Kidney (tissue), 14 donors: ENCODE measurements around the gene B3GAT1. TPM values are rescaled to one million over a fixed set of nuclear protein-coding genes. Genes with fewer than 3 reads are reported as not detected.
A peak's percentile ranks its signal among the peaks of the same experiment; 100 is the strongest.

Experiments used
- DNase-seq, 5 donors: peaks; one replicate each; pipeline ENCODE4 v3.0.0-alpha.2; 2013 to 2020
- FAIRE-seq: peaks from 2 replicates; lab custom pipeline; 2012; peaks lifted over from hg19 to GRCh38; lab: Jason Lieb, UNC
- H3K27ac ChIP-seq, 2 donors: one replicate each; pipeline ENCODE4 v1.7.0; 2013; ENCODE audit warnings: low read depth in 2 of 2, low read length in 2 of 2, inconsistent platforms in 1 of 2
- H3K27me3 ChIP-seq: one replicate; pipeline ENCODE4 v1.7.1; 2013; ENCODE audit warnings: low read length, inconsistent platforms; ENCODE audit not compliant: control insufficient read depth, insufficient read depth
- H3K36me3 ChIP-seq, 3 donors: one replicate each; pipeline versions ENCODE4 v1.7.0 to v1.7.1; 2013; ENCODE audit warnings: low read length in 3 of 3, control low read depth in 1 of 3, inconsistent platforms in 1 of 3; ENCODE audit not compliant: insufficient read depth in 3 of 3, control insufficient read depth in 2 of 3
- H3K4me1 ChIP-seq, 3 donors: one replicate each; pipeline versions ENCODE4 v1.7.0 to v1.7.1; 2013; ENCODE audit warnings: low read length in 3 of 3, inconsistent platforms in 1 of 3, low read depth in 1 of 3; ENCODE audit not compliant: control insufficient read depth in 2 of 3, insufficient read depth in 2 of 3
- H3K4me3 ChIP-seq, 3 donors: one replicate each; pipeline versions ENCODE4 v1.7.0 to v1.8.1; 2013; ENCODE audit warnings: low read length in 3 of 3, control low read depth in 1 of 3, inconsistent platforms in 1 of 3
- H3K9ac ChIP-seq, 3 donors: one replicate each; pipeline versions ENCODE4 v1.7.0 to v1.7.1; 2013; ENCODE audit warnings: low read length in 3 of 3, control low read depth in 1 of 3, inconsistent platforms in 1 of 3
- H3K9me3 ChIP-seq, 3 donors: one replicate each; pipeline versions ENCODE4 v1.7.0 to v1.7.1; 2013; ENCODE audit warnings: low read length in 3 of 3, control low read depth in 1 of 3, inconsistent platforms in 1 of 3; ENCODE audit not compliant: control insufficient read depth in 2 of 3, insufficient read depth in 1 of 3
- intact Hi-C: fragments of 100-400 bp; cut with DNase I; formaldehyde crosslinking; loops from one replicate; pipeline ENCODE4 v1.11.1; 2022
- polyA plus RNA-seq: library from polyadenylated mRNA; stranded (reverse); fragments of 350-450 nt; fragmentation: Illumina TruSeq; extraction: RNeasy Lipid Tissue Mini Kit (QIAGEN cat#74804); gene quantifications from one replicate; pipeline ENCODE4 v1.2.3, GENCODE V29; 2014; ENCODE audit warnings: low read depth, low replicate concordance; ENCODE audit not compliant: insufficient read depth
- total RNA-seq: library from RNA; stranded (reverse); fragmentation: NEBNext Ultra II Directional; extraction: Animal tissue kit (Norgen Biotek cat#: 25700); gene quantifications from one replicate; pipeline ENCODE4 v1.2.1, GENCODE V29; 2021
- TF ChIP-seq, protein P1 (sequence below): IDR thresholded peaks from 3 replicates; pipeline ENCODE4 v1.5.1; 2012; ENCODE audit warnings: mild to moderate bottlenecking, moderate library complexity, borderline replicate concordance; ENCODE audit not compliant: insufficient read depth; ENCODE audit errors: extremely low read depth
- donor health status: control.
- donor health status: control.
- donor health status: control.
- donor health status: control.
- donor health status: control.
- donor health status: DM: yes; HTN: yes; CAD: no.
- donor health status: Normal renal cell carcinoma (clear cell type).

The B3GAT1 gene
- total and polyA plus RNA-seq, 2 donors from 2014 or later = 0.82 to 3.7 TPM

DNA sequence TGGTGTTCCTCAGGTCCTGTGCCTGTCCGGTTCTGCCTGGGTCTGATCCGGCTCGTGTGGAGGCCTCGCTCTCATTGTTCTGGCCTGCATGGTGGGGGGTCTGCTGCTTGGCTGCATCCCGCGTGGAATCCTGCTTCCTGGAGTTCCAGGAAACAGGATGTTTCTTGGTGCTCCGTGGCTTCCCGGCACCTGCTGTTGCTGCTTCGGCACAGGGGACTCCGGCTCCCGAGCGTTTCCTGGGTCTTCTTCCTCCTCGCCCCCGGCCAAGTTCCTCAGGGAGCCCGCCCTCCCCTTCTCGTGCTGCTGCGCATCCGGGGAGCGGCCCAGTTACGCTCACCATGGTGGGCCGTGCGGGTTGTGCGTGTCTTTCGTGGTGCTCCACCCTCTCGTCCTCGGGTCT is 50.4 kb downstream of the B3GAT1 start:
- TF ChIP-seq, protein P1, sequence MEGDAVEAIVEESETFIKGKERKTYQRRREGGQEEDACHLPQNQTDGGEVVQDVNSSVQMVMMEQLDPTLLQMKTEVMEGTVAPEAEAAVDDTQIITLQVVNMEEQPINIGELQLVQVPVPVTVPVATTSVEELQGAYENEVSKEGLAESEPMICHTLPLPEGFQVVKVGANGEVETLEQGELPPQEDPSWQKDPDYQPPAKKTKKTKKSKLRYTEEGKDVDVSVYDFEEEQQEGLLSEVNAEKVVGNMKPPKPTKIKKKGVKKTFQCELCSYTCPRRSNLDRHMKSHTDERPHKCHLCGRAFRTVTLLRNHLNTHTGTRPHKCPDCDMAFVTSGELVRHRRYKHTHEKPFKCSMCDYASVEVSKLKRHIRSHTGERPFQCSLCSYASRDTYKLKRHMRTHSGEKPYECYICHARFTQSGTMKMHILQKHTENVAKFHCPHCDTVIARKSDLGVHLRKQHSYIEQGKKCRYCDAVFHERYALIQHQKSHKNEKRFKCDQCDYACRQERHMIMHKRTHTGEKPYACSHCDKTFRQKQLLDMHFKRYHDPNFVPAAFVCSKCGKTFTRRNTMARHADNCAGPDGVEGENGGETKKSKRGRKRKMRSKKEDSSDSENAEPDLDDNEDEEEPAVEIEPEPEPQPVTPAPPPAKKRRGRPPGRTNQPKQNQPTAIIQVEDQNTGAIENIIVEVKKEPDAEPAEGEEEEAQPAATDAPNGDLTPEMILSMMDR = no peak
- FAIRE-seq (no peak), DNase-seq (peak in 1 of 5 donors; percentile 46)
- H3K4me3 ChIP-seq = no peak overlapping the region
- H3K9ac ChIP-seq = no peak overlapping the region
- no peaks in the 10 kb centered on the region for H3K4me1 ChIP-seq
- intact Hi-C loops = no loop called here
- no peaks in the 10 kb centered on the region for H3K27me3 ChIP-seq
- no peak overlapping the region for H3K27ac ChIP-seq
- no peaks in the 10 kb centered on the region for H3K36me3 ChIP-seq
- no peaks in the 10 kb centered on the region for H3K9me3 ChIP-seq

DNA sequence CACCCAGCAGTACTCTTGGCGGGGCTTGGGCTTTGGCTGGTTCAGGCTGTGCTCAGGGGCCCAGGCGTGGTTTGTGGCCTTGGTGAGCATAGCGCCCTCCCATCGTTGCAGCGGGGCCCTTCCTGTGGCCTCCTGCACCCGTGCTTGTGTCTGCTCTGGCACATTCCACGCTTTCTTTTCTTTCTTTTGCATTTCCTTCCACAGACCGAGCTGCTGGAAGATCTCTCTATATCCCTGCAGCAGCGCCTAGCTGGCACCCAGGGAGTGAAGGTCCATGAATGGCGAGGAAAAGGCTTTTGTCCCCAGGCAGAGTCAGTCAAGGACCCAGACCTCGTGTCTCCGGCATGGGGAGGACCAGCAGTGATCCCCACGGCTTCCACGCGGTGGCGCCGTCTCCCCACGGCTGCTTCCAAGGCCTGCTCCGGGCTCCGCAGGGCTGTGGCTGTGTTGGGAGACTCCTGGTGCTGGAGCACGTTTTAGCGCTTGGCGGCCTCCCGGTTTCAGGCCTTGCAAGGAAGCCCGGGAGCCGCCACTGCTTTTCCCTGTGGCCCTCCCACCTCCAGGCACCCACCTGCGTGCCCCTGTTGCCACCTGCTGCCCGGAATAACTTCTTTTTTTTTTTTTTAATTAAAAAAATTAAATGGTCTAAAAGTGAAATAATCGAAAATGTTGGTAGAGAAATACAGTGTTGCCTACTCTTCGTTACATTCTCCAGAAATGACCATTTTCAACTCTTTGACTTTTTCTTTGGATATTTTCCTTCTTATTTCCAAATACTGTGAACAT is 51.8 kb downstream of the B3GAT1 start:
- Histone ChIP-seq H3K4me3 (no peak overlapping the region), H3K36me3 (no peaks in the 10 kb centered on the region), H3K9ac (no peak overlapping the region), H3K9me3 (no peaks in the 10 kb centered on the region), H3K27me3 (no peaks in the 10 kb centered on the region), H3K4me1 (no peaks in the 10 kb centered on the region), H3K27ac (no peak overlapping the region)
- DNase-seq (peak; percentile 87 to 93 (median 91)), FAIRE-seq (no peak)
- intact Hi-C loops = no loop called here
- TF ChIP-seq, protein P1 = peak; percentile 85

DNA sequence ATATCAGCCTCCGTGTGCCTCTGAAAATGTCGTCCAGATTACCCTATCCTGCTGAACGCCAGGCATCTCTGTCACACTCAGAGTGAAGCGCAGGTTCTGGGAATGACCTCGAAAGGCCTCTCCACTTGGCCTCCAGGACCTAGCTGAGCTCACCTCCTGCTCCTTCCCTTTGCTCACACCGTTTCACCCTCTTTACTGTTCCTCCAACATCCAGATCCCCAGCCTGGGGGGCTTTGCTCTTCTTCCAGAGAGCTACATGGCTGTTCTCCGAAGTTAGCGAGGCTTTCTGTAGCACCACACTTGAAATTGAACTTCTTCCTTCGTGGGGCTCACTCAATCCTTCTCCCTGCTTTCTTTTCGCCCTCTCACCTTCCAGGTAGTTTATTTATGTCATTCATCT is 52.4 kb downstream of the B3GAT1 start:
- DNase-seq = peak in 1 of 5 donors; percentile 19
- Histone ChIP-seq H3K27ac (no peak overlapping the region), H3K9me3 (no peaks in the 10 kb centered on the region), H3K4me1 (no peaks in the 10 kb centered on the region), H3K9ac (no peak overlapping the region), H3K36me3 (no peaks in the 10 kb centered on the region), H3K27me3 (no peaks in the 10 kb centered on the region), H3K4me3 (no peak overlapping the region)
- intact Hi-C loops = no loop called here
- FAIRE-seq = no peak
- TF ChIP-seq, protein P1 = no peak
